Keratinocyte (primary cell): ENCODE measurements around the gene GMPR2. TPM values are rescaled to one million over a fixed set of nuclear protein-coding genes. Genes with fewer than 3 reads are reported as not detected.
A peak's percentile ranks its signal among the peaks of the same experiment; 100 is the strongest.

Source experiments
- DNase-seq: peaks from one replicate; pipeline ENCODE4 v3.0.0-alpha.2; 2011; ENCODE audit warnings: low read depth, missing footprints, low spot score
- FAIRE-seq: peaks from 2 replicates; lab custom pipeline; 2011; peaks lifted over from hg19 to GRCh38; lab: Jason Lieb, UNC
- H2AFZ ChIP-seq: 2 replicates; pipeline ENCODE4 v1.6.0; 2012; ENCODE audit warnings: low read length, control low read depth, inconsistent platforms; ENCODE audit not compliant: control insufficient read depth
- H3K27ac ChIP-seq: 2 replicates; pipeline ENCODE4 v1.5.1; 2011; ENCODE audit warnings: low read length; ENCODE audit not compliant: control insufficient read depth, insufficient read depth
- H3K27me3 ChIP-seq: 3 replicates; pipeline ENCODE4 v1.6.0; 2011; ENCODE audit warnings: low read length; ENCODE audit not compliant: control insufficient read depth, insufficient read depth; ENCODE audit errors: extremely low read depth
- H3K36me3 ChIP-seq, 2 experiments: 2 replicates in 1 of 2; 3 replicates in 1 of 2; pipeline ENCODE4 v1.5.1; 2011; ENCODE audit warnings: low read length in 2 of 2, mild to moderate bottlenecking in 1 of 2; ENCODE audit not compliant: control insufficient read depth in 2 of 2, insufficient read depth in 2 of 2; ENCODE audit errors: extremely low read depth in 1 of 2
- H3K4me1 ChIP-seq: 3 replicates; pipeline ENCODE4 v1.5.1; 2011; ENCODE audit warnings: low read length; ENCODE audit not compliant: control insufficient read depth, insufficient read depth; ENCODE audit errors: extremely low read depth
- H3K4me2 ChIP-seq: 3 replicates; pipeline ENCODE4 v1.6.0; 2011; ENCODE audit warnings: low read depth, low read length; ENCODE audit not compliant: control insufficient read depth, insufficient read depth; ENCODE audit errors: extremely low read depth
- H3K4me3 ChIP-seq, 3 experiments: fragments of 200-600 bp in 1 of 3; sonication (generic) in 1 of 3; 2 replicates in 2 of 3; 3 replicates in 1 of 3; pipeline ENCODE4 v1.5.1; 2011 to 2016; ENCODE audit warnings: low read length in 3 of 3, mild to moderate bottlenecking in 3 of 3, control low read depth in 2 of 3, inconsistent platforms in 1 of 3, low read depth in 1 of 3, mixed read lengths in 1 of 3, mixed run types in 1 of 3, moderate library complexity in 1 of 3; ENCODE audit not compliant: control insufficient read depth in 2 of 3, insufficient read depth in 2 of 3; ENCODE audit errors: extremely low read depth in 1 of 3
- H3K79me2 ChIP-seq: 2 replicates; pipeline ENCODE4 v1.6.0; 2012; ENCODE audit warnings: low read length; ENCODE audit not compliant: control insufficient read depth, insufficient read depth
- H3K9ac ChIP-seq: 3 replicates; pipeline ENCODE4 v1.6.0; 2011; ENCODE audit warnings: low read length; ENCODE audit not compliant: control insufficient read depth, insufficient read depth; ENCODE audit errors: extremely low read depth
- H3K9me1 ChIP-seq: 3 replicates; pipeline ENCODE4 v1.6.0; 2011; ENCODE audit warnings: low read length; ENCODE audit not compliant: control insufficient read depth, insufficient read depth; ENCODE audit errors: extremely low read depth
- H3K9me3 ChIP-seq: 2 replicates; pipeline ENCODE4 v1.5.1; 2012; ENCODE audit warnings: low read depth, low read length; ENCODE audit not compliant: control insufficient read depth
- H4K20me1 ChIP-seq: 3 replicates; pipeline ENCODE4 v1.6.0; 2011; ENCODE audit warnings: low read length; ENCODE audit not compliant: control insufficient read depth, insufficient read depth; ENCODE audit errors: extremely low read depth
- CTCF ChIP-seq, 3 experiments: IDR thresholded peaks in 1 of 3; conservative IDR thresholded peaks in 1 of 3; optimal IDR thresholded peaks in 1 of 3; 2 replicates in 2 of 3; 3 replicates in 1 of 3; pipeline versions ENCODE3 to v1.5.1; 2011; ENCODE audit warnings: low read length in 3 of 3, mild to moderate bottlenecking in 3 of 3, moderate library complexity in 2 of 3, control low read depth in 1 of 3, inconsistent platforms in 1 of 3; ENCODE audit not compliant: insufficient read depth in 2 of 3; ENCODE audit errors: extremely low read depth in 1 of 3
- EZH2 ChIP-seq: IDR thresholded peaks from one replicate; pipeline ENCODE4 v1.6.1; 2012; ENCODE audit warnings: inconsistent platforms, mild to moderate bottlenecking, low read length, moderate library complexity
- dilution Hi-C: fragments of 300-500 bp; cut with MboI; formaldehyde crosslinking; loops from one replicate; pipeline ENCODE4 v1.7.0; 2020; ENCODE audit warnings: low sequenced_read_pairs; ENCODE audit not compliant: extremely low pct_ligation_motif_present
- polyA plus RNA-seq, 5 experiments: library from polyadenylated mRNA; depleted of rRNA in 3 of 5; stranded (reverse) in 3 of 5; stranded (forward) in 1 of 5; unstranded in 1 of 5; fragments of >200 nt; gene quantifications; 1 replicate in 1 of 5; 2 replicates in 3 of 5; 3 replicates in 1 of 5; pipeline versions ENCODE4 v1.2.1 to v1.2.3, GENCODE V29; 2011 to 2012; ENCODE audit warnings: missing spikeins in 2 of 5, low read depth in 1 of 5, low replicate concordance in 1 of 5

The GMPR2 gene
- polyA plus RNA-seq, 1 donor (not counting 4 experiments of a cell fraction or from before 2014, with no cell fraction given) = 84.6 TPM

GRCh38 chr14:24194186-24194872 is 38.4 kb upstream of the GMPR2 start:
- no peak for FAIRE-seq

GRCh38 chr14:24194873-24195185 is 37.9 kb upstream of the GMPR2 start:
- peak overlapping the region; percentile 98 for H3K9ac ChIP-seq
- peak overlapping the region; percentile 98 for H3K4me2 ChIP-seq
- peak overlapping the region; percentile 83 to 98 (median 96) for H3K4me3 ChIP-seq
- H3K9me1 ChIP-seq = no peaks in the 10 kb centered on the region
- peaks cover 49% of the 10 kb centered on the region for H3K79me2 ChIP-seq
- H3K36me3 ChIP-seq = peaks cover 12 to 21% of the 10 kb centered on the region in 2 experiments
- no peaks in the 10 kb centered on the region for H3K9me3 ChIP-seq
- no peak for DNase-seq
- FAIRE-seq = no peak
- H3K27ac ChIP-seq = peak overlapping the region; percentile 96
- no peaks in the 10 kb centered on the region for H3K27me3 ChIP-seq
- dilution Hi-C loops = no loop called here
- H4K20me1 ChIP-seq = no peaks in the 10 kb centered on the region
- TF ChIP-seq EZH2 (no peak), CTCF (optimal IDR thresholded peaks at IDR 0.05 in 1 of 3, IDR thresholded peaks at IDR 0.05 in 1 of 3, conservative IDR thresholded peaks at IDR 0.05 in 1 of 3; ENCODE audit: extremely low read depth in 1 of 3, insufficient read depth in 2 of 3, low read length in 3 of 3) (no peak)
- H2AFZ ChIP-seq = peak overlapping the region; percentile 90
- H3K4me1 ChIP-seq = peaks cover 15% of the 10 kb centered on the region

More at GRCh38 chr14:24194186-24194872, 38.4 kb upstream of the GMPR2 start:
- peak overlapping the region; percentile 98 for H3K9ac ChIP-seq
- DNase-seq = no peak
- peak overlapping the region; percentile 98 for H3K4me2 ChIP-seq
- H3K27me3 ChIP-seq = no peaks in the 10 kb centered on the region
- H3K9me1 ChIP-seq = no peaks in the 10 kb centered on the region
- peak overlapping the region; percentile 83 to 98 (median 96) for H3K4me3 ChIP-seq
- dilution Hi-C loops = no loop called here
- no peak overlapping the region for H2AFZ ChIP-seq
- no peaks in the 10 kb centered on the region for H3K9me3 ChIP-seq
- H3K4me1 ChIP-seq = peaks cover 15% of the 10 kb centered on the region
- H3K36me3 ChIP-seq = peaks cover 15 to 21% of the 10 kb centered on the region in 2 experiments
- H3K27ac ChIP-seq = no peak overlapping the region
- H3K79me2 ChIP-seq = peaks cover 49% of the 10 kb centered on the region
- no peaks in the 10 kb centered on the region for H4K20me1 ChIP-seq
- no peak for TF ChIP-seq CTCF (optimal IDR thresholded peaks at IDR 0.05 in 1 of 3, IDR thresholded peaks at IDR 0.05 in 1 of 3, conservative IDR thresholded peaks at IDR 0.05 in 1 of 3; ENCODE audit: extremely low read depth in 1 of 3, insufficient read depth in 2 of 3, low read length in 3 of 3)
